OCI-LY1 (cell line): ENCODE data around the gene XPNPEP2.

ENCODE experiments used
- H2AFZ ChIP-seq: fragments of 200-600 bp; sonication (generic), shearing (Covaris generic); 2 replicates; pipeline ENCODE4 v1.6.0; 2014; ENCODE audit warnings: antibody characterized with exemption, mild to moderate bottlenecking, low read length
- H3F3A ChIP-seq: fragments of 200-600 bp; sonication (generic), shearing (Covaris generic); 2 replicates; pipeline ENCODE4 v1.6.0; 2014; ENCODE audit warnings: mild to moderate bottlenecking, antibody characterized with exemption, low read length, moderate library complexity; ENCODE audit not compliant: insufficient read depth
- H3K27ac ChIP-seq: fragments of 200-600 bp; sonication (generic); 2 replicates; pipeline ENCODE4 v1.5.1; 2014; ENCODE audit warnings: low read length, mixed run types, mild to moderate bottlenecking, low read depth; ENCODE audit not compliant: poor library complexity, severe bottlenecking
- H3K27me3 ChIP-seq: fragments of 200-600 bp; sonication (generic); 2 replicates; pipeline ENCODE4 v1.6.0; 2014; ENCODE audit warnings: antibody characterized with exemption, mild to moderate bottlenecking, low read length, moderate library complexity; ENCODE audit not compliant: insufficient read depth
- H3K36me3 ChIP-seq: fragments of 200-600 bp; sonication (generic); 2 replicates; pipeline ENCODE4 v1.6.1; 2014; ENCODE audit warnings: mild to moderate bottlenecking, antibody characterized with exemption, low read length, moderate library complexity, mixed read lengths; ENCODE audit not compliant: insufficient read depth
- H3K4me1 ChIP-seq: fragments of 200-600 bp; sonication (generic); 2 replicates; pipeline ENCODE4 v1.5.1; 2014; ENCODE audit warnings: mild to moderate bottlenecking, low read length, moderate library complexity; ENCODE audit not compliant: insufficient read depth, severe bottlenecking
- H3K4me2 ChIP-seq: fragments of 200-600 bp; sonication (generic), shearing (Covaris generic); 2 replicates; pipeline ENCODE4 v1.6.1; 2014; ENCODE audit warnings: low read length
- H3K4me3 ChIP-seq: fragments of 200-600 bp; sonication (generic); 2 replicates; pipeline ENCODE4 v1.5.1; 2014; ENCODE audit warnings: low read length, low read depth, mild to moderate bottlenecking, mixed read lengths; ENCODE audit not compliant: poor library complexity, severe bottlenecking
- H3K79me2 ChIP-seq: fragments of 200-600 bp; shearing (Covaris generic); 2 replicates; pipeline ENCODE4 v1.6.1; 2016; ENCODE audit warnings: mixed run types, low read length, mixed read lengths; ENCODE audit not compliant: insufficient read depth
- H3K9ac ChIP-seq: fragments of 200-600 bp; sonication (generic), shearing (Covaris generic); 2 replicates; pipeline ENCODE4 v1.6.1; 2014; ENCODE audit warnings: mild to moderate bottlenecking, low read length, mixed read lengths
- H3K9me2 ChIP-seq: fragments of 200-600 bp; sonication (generic), shearing (Covaris generic); 2 replicates; pipeline ENCODE4 v1.6.1; 2014; ENCODE audit warnings: low read depth, mild to moderate bottlenecking, low read length, mixed read lengths
- H3K9me3 ChIP-seq: fragments of 200-600 bp; shearing (Covaris generic); 2 replicates; pipeline ENCODE4 v1.6.1; 2014; ENCODE audit warnings: low read length, mixed read lengths
- H4K20me1 ChIP-seq: fragments of 200-600 bp; sonication (generic), shearing (Covaris generic); 2 replicates; pipeline ENCODE4 v1.6.0; 2016; ENCODE audit warnings: mild to moderate bottlenecking, low read length; ENCODE audit not compliant: insufficient read depth
- CTCF ChIP-seq: fragments of 200-600 bp; sonication (generic), shearing (Covaris generic); IDR thresholded peaks from 2 replicates; pipeline ENCODE4 v1.5.1; 2017; ENCODE audit warnings: mild to moderate bottlenecking, antibody characterized with exemption, low read length, moderate library complexity, mixed read lengths
- EZH2 ChIP-seq: fragments of 200-600 bp; sonication (generic), shearing (Covaris generic); IDR thresholded peaks from 2 replicates; pipeline ENCODE4 v1.8.0; 2017; ENCODE audit warnings: borderline replicate concordance, mixed run types, mild to moderate bottlenecking, antibody characterized with exemption, low read length, moderate library complexity, mixed read lengths

XPNPEP2 gene

DNA sequence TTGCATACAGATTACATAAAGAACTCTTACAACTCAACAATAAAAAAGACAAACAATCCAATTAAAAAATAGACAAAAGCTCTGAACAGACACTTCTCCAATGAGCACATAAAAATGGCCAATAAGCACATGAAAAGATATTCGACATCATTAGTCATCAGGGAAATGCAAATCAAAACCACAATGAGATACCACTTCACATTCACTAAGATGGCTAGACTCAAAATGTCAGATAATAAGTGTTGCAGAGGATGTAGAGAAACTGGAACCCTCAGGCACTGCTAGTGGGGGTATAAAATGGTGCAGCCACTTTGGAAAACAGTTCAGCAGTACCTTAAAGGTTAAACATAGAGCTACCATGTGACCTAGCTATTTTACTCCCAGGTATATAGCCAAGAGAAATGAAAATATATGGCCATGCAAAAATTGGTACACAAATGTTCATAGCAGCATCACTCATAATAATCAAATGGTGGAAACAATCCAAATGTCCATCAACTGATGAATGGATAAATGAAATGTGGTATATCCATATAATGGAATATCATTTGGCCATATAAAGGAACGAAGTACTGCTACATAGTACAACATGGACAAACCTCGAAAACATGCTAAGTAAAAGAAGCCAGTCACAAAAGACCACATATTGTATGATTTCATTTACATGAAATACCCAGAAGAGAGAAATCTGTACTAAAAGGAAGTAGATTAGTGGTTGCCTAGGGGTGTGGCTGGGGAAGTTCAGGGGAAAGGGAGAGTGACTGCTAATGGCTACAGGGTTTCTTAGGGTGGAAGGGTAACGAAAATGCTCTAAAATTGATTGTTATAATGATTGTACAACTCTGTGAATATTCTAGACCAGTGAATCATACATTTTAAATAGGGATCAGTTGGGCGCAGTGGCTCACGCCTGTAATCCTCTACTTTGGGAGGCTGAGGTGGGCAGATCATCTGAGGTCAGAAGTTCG is 70.3 kb downstream of the XPNPEP2 start:
- Histone ChIP-seq H2AFZ (no peak overlapping the region), H3K4me2 (no peak overlapping the region), H3K36me3 (peaks cover 51% of the 10 kb centered on the region), H4K20me1 (no peaks in the 10 kb centered on the region), H3K27ac (no peak overlapping the region), H3F3A (no peaks in the 10 kb centered on the region), H3K4me3 (no peak overlapping the region), H3K9me2 (no peaks in the 10 kb centered on the region), H3K9ac (no peak overlapping the region), H3K27me3 (no peaks in the 10 kb centered on the region), H3K79me2 (no peaks in the 10 kb centered on the region), H3K9me3 (no peaks in the 10 kb centered on the region), H3K4me1 (no peaks in the 10 kb centered on the region)
- TF ChIP-seq EZH2 (no peak), CTCF (no peak)

- no peak for TF ChIP-seq CTCF
- TF ChIP-seq EZH2: no peak
- H3K4me3 ChIP-seq: no peak overlapping the region
- no peak overlapping the region for H2AFZ ChIP-seq
- H3K36me3 ChIP-seq: peaks cover 42% of the 10 kb centered on the region
- H3K27me3 ChIP-seq: no peaks in the 10 kb centered on the region
- no peaks in the 10 kb centered on the region for H3K9me3 ChIP-seq
- H3K4me1 ChIP-seq: no peaks in the 10 kb centered on the region
- H3K9me2 ChIP-seq: no peaks in the 10 kb centered on the region
- H3F3A ChIP-seq: no peaks in the 10 kb centered on the region
- H3K9ac ChIP-seq: no peak overlapping the region
- H3K79me2 ChIP-seq: no peaks in the 10 kb centered on the region
- H4K20me1 ChIP-seq: no peaks in the 10 kb centered on the region
- no peak overlapping the region for H3K27ac ChIP-seq
- H3K4me2 ChIP-seq: no peak overlapping the region
Observed at GRCh38 chrX:129813662-129814368, 75.0 kb downstream of the XPNPEP2 start.

DNA sequence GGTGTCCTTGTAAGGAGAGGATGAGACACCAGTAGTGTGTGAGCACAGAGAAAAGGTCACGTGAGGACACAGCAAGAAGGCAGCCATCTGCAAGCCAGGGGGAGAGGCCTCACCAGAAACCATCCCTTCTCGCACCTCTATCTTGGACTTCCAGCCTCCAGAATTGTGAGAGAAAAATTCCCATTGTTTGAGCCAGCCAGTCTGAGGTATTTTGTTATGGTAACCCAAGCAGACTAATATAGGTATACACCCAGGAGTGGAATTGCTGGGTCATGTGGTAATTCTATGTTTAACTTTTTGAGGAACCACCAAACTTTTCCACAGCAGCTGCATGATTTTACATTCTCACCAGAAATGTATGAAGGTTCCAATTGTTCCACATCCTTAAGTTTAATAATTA is 79.3 kb downstream of the XPNPEP2 start:
- Histone ChIP-seq H3K4me3 (no peak overlapping the region), H3K27me3 (no peaks in the 10 kb centered on the region), H3K36me3 (peaks cover 22% of the 10 kb centered on the region), H3K9me3 (no peaks in the 10 kb centered on the region), H3K9ac (no peak overlapping the region), H3K4me2 (no peak overlapping the region), H4K20me1 (no peaks in the 10 kb centered on the region), H3F3A (no peaks in the 10 kb centered on the region), H3K79me2 (no peaks in the 10 kb centered on the region), H3K27ac (no peak overlapping the region), H3K9me2 (no peaks in the 10 kb centered on the region), H2AFZ (no peak overlapping the region), H3K4me1 (peaks cover under 1% of the 10 kb centered on the region)
- TF ChIP-seq EZH2 (no peak), CTCF (no peak)
